Effector memory CD4-positive, alpha-beta T cell (primary cell): ENCODE data around the gene PYROXD2.

Experiments
- DNase-seq, 3 donors: peaks; one replicate each; pipeline ENCODE4 v3.0.0-alpha.2; 2020
- H3K27ac ChIP-seq: 2 replicates; pipeline ENCODE4 v1.7.0; 2013; ENCODE audit warnings: mild to moderate bottlenecking, low read length, moderate library complexity; ENCODE audit not compliant: insufficient read depth, poor library complexity, severe bottlenecking
- H3K27me3 ChIP-seq: replicated peaks from 2 replicates; pipeline ENCODE4 v1.7.0; 2013; ENCODE audit warnings: mild to moderate bottlenecking, low read length; ENCODE audit not compliant: insufficient read depth, control insufficient read depth, poor library complexity, severe bottlenecking
- H3K36me3 ChIP-seq: 2 replicates; pipeline ENCODE4 v1.7.0; 2013; ENCODE audit warnings: mild to moderate bottlenecking, low read length, moderate library complexity; ENCODE audit not compliant: control insufficient read depth, insufficient read depth
- H3K4me1 ChIP-seq: 2 replicates; pipeline ENCODE4 v1.7.0; 2013; ENCODE audit warnings: low read length, mild to moderate bottlenecking; ENCODE audit not compliant: control insufficient read depth, insufficient read depth, poor library complexity, severe bottlenecking
- H3K4me3 ChIP-seq: 2 replicates; pipeline ENCODE4 v1.7.0; 2013; ENCODE audit warnings: low read length, low read depth, mild to moderate bottlenecking; ENCODE audit not compliant: insufficient read depth, poor library complexity, severe bottlenecking
- H3K9me3 ChIP-seq: 2 replicates; pipeline ENCODE4 v1.7.0; 2013; ENCODE audit warnings: mild to moderate bottlenecking, low read length, moderate library complexity; ENCODE audit not compliant: control insufficient read depth

PYROXD2 gene

GRCh38 chr10:98407017-98407743, 7.8 kb downstream of the PYROXD2 start:
- Histone ChIP-seq H3K36me3 (no peaks in the 10 kb centered on the region), H3K27ac (no peak overlapping the region), H3K4me3 (no peak overlapping the region), H3K9me3 (no peaks in the 10 kb centered on the region), H3K4me1 (no peaks in the 10 kb centered on the region), H3K27me3 (no peaks in the 10 kb centered on the region)
- DNase-seq = no peak

- no peaks in the 10 kb centered on the region for H3K36me3 ChIP-seq
- H3K4me3 ChIP-seq = no peak overlapping the region
- DNase-seq = no peak
- H3K9me3 ChIP-seq = no peaks in the 10 kb centered on the region
- no peaks in the 10 kb centered on the region for H3K4me1 ChIP-seq
- no peaks in the 10 kb centered on the region for H3K27me3 ChIP-seq
- no peak overlapping the region for H3K27ac ChIP-seq
Measured at GRCh38 chr10:98405422-98405821, 9.6 kb downstream of the PYROXD2 start.

DNA sequence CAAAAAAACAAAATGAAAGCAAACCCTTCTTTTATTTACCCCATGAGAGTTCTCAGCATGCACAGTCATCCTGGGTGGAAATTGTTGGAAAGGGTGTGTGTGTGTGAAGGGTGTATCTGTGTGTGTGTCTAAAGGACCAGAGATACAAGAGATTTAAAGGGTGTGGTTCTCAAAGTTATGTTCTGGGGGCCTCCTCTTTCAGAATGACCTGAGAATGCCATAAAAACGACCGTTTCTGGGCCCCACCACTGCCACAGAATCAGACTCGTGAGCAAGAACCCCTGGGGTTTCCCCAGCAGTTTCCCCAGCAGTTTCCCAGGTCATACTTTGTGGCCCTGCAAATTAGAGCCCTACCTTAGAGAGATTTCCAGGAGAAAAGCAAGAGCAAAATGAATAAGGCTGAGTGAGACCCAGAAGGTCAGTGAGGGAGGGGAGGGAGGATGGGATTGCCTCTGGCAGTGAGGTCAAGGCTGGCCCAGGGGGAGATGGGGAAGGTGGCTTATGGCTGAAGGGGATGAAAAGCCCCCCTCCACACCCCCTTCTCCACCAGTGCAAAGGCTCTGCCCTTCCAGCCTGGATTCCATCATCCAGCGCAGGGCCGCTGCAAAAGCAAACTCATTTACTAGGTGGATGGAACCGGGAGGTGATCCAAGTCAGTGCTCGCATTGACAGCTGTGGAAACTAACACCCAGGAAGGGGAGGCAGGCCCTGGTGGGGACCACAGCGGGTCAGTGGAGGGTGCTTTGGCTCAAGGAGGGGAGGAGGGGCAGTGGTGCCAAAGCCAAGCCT, 10.2 kb downstream of the PYROXD2 start:
- Histone ChIP-seq H3K4me3 (no peak overlapping the region), H3K9me3 (no peaks in the 10 kb centered on the region), H3K27me3 (no peaks in the 10 kb centered on the region), H3K36me3 (no peaks in the 10 kb centered on the region), H3K27ac (no peak overlapping the region), H3K4me1 (no peaks in the 10 kb centered on the region)
- no peak for DNase-seq

- DNase-seq = no peak
Measured at GRCh38 chr10:98403812-98404504, 11.0 kb downstream of the PYROXD2 start.

DNA sequence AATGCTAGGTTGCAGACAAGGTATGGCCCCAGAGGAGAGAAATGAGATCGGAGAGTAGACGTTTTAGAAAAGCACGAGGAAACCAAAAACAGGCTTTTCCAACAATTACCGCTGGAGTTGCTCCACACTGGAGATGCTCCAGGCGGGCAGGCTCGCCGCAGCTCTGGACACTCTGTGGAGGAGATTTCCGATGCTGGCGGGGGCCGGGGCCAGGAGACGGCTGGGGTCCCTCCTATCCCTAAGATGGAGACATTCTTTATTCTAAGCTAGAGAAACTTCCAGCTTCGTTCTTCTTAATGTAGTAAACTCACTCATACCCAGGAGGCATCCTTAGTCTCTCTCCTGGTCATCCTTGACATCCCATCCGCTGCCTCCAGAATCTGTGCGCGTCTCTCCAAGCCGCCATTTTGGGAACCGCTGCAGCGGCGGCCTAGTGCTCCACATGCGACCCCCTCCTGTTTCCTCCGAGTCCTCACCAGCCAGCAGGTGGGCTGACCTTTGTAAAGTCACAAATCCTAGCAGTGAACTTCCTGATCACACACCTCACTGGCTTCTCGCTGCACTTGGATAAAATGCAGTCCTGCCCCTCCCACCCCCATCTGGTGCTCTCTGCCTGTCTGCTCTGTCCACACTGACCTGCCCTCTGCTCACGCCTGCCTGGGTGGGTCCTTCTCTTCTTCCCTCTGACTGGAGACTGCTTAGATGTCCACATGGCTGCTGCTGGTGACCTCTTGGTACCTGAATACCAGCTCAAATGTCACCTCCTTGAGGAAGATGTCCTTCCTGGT, 11.9 kb downstream of the PYROXD2 start:
- Histone ChIP-seq H3K4me1 (no peaks in the 10 kb centered on the region), H3K27ac (no peak overlapping the region), H3K4me3 (no peak overlapping the region), H3K27me3 (no peaks in the 10 kb centered on the region), H3K9me3 (no peaks in the 10 kb centered on the region), H3K36me3 (no peaks in the 10 kb centered on the region)
- no peak for DNase-seq

More at GRCh38 chr10:98403812-98404504, 11.0 kb downstream of the PYROXD2 start:
- no peaks in the 10 kb centered on the region for H3K4me1 ChIP-seq
- H3K36me3 ChIP-seq = no peaks in the 10 kb centered on the region
- no peak overlapping the region for H3K27ac ChIP-seq
- H3K27me3 ChIP-seq = no peaks in the 10 kb centered on the region
- H3K9me3 ChIP-seq = no peaks in the 10 kb centered on the region
- H3K4me3 ChIP-seq = no peak overlapping the region

GRCh38 chr10:98402478-98402877, 12.5 kb downstream of the PYROXD2 start:
- Histone ChIP-seq H3K4me3 (no peak overlapping the region), H3K27me3 (no peaks in the 10 kb centered on the region), H3K9me3 (no peaks in the 10 kb centered on the region), H3K27ac (no peak overlapping the region), H3K4me1 (no peaks in the 10 kb centered on the region), H3K36me3 (no peaks in the 10 kb centered on the region)
- no peak for DNase-seq

- peaks cover 6% of the 10 kb centered on the region for H3K36me3 ChIP-seq
- DNase-seq = no peak
- no peaks in the 10 kb centered on the region for H3K4me1 ChIP-seq
- H3K9me3 ChIP-seq = no peaks in the 10 kb centered on the region
- no peaks in the 10 kb centered on the region for H3K27me3 ChIP-seq
- H3K4me3 ChIP-seq = no peak overlapping the region
- no peak overlapping the region for H3K27ac ChIP-seq
Measured at GRCh38 chr10:98400482-98400881, 14.5 kb downstream of the PYROXD2 start.

GRCh38 chr10:98399784-98400183, 15.2 kb downstream of the PYROXD2 start:
- H3K4me3 ChIP-seq = no peak overlapping the region
- H3K36me3 ChIP-seq = peaks cover 6% of the 10 kb centered on the region
- no peaks in the 10 kb centered on the region for H3K27me3 ChIP-seq
- DNase-seq = no peak
- no peaks in the 10 kb centered on the region for H3K4me1 ChIP-seq
- no peaks in the 10 kb centered on the region for H3K9me3 ChIP-seq
- H3K27ac ChIP-seq = no peak overlapping the region

DNA sequence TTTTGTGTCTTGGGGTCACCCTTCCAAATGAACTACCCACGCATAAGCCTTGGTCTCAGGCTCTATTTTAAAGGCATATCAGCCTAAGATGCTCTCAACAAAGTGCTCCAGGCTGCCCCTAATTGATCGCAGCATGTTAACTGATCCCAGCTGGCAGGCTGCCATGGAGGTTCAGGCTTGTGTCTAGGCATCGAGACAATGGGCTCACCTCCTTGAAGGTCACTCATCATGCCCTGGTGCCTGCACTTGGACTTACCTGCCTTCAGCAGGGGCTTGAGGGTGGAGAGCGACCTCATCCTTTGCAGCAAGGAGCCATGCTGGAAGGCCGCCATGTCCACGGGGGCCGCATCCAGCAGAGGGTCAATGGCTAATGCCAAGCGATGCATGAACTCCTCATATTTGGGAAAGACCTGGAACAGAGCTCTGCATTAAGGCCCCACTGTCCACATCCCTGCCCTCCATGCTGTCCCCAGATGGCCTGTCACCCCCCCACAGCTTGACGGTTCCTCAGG, 17.8 kb downstream of the PYROXD2 start:
- Histone ChIP-seq H3K9me3 (no peaks in the 10 kb centered on the region), H3K27ac (no peak overlapping the region), H3K36me3 (peaks cover 6% of the 10 kb centered on the region), H3K4me1 (no peaks in the 10 kb centered on the region), H3K4me3 (no peak overlapping the region), H3K27me3 (no peaks in the 10 kb centered on the region)
- no peak for DNase-seq
